Stimulated activated CD8-positive, alpha-beta memory T cell treated with anti-CD3 and anti-CD28 coated beads, Interleukin-12 subunit alpha, Interleukin-12 subunit beta, amount 100 ng/mL, for 24 hours (primary cell): Measurements from ENCODE around the gene B3GNT8.
"Not testable (repeated sequence)": the region's sequence is repeated elsewhere in the genome, so short reads cannot be mapped to it uniquely, and the experiment has no call there.

Experiments used
- DNase-seq: peaks from one replicate; pipeline ENCODE4 v3.0.0-alpha.2; 2020; ENCODE audit errors: extremely low read depth

B3GNT8 gene

GRCh38 chr19:41395355-41395754 is 31.8 kb downstream of the B3GNT8 start:
- DNase-seq = no peak

GRCh38 chr19:41392775-41393174 is 34.4 kb downstream of the B3GNT8 start:
- no peak for DNase-seq

- no peak for DNase-seq
These were observed 35.6 kb downstream of the B3GNT8 start for GRCh38 chr19:41391618-41392017.

- DNase-seq = no peak
These were observed 40.7 kb downstream of the B3GNT8 start for GRCh38 chr19:41386442-41386841.

GRCh38 chr19:41384351-41384750 is 42.8 kb downstream of the B3GNT8 start:
- DNase-seq = no peak

- not testable (repeated sequence) for DNase-seq
These were observed 45.6 kb downstream of the B3GNT8 start for GRCh38 chr19:41381536-41381935.

GRCh38 chr19:41377977-41378709 is 49.0 kb downstream of the B3GNT8 start:
- DNase-seq = no peak

- no peak for DNase-seq
These were observed 50.2 kb downstream of the B3GNT8 start for GRCh38 chr19:41376998-41377365.

GRCh38 chr19:41376241-41376997 is 50.8 kb downstream of the B3GNT8 start, which contains the start of gene TMEM91:
Gene TMEM91, plus strand, starts transcription at chr19:41376533. Its CDS starts 1,777 bp downstream, at chr19:41378310.
- DNase-seq = no peak
